HEK293 (cell line): ENCODE measurements around the gene PI3.

Experiments
- KLF8 ChIP-seq: fragments of 450-650 bp; formaldehyde crosslinking; IDR thresholded peaks from 2 replicates; pipeline ENCODE4 v1.5.1; 2016; ENCODE audit warnings: missing biosample characterization, missing genetic modification characterization
- PRDM10 ChIP-seq: fragments of 450-650 bp; formaldehyde crosslinking; IDR thresholded peaks from 2 replicates; pipeline ENCODE4 v1.5.1; 2016; ENCODE audit warnings: missing biosample characterization, missing genetic modification characterization
- YY1 ChIP-seq: fragments of 450-650 bp; formaldehyde crosslinking; IDR thresholded peaks from 2 replicates; pipeline ENCODE4 v1.5.1; 2018; ENCODE audit warnings: missing biosample characterization, missing genetic modification characterization
- ZBTB7A ChIP-seq: fragments of 450-650 bp; formaldehyde crosslinking; IDR thresholded peaks from 2 replicates; pipeline ENCODE4 v1.5.1; 2016; ENCODE audit warnings: low read depth, missing biosample characterization, missing genetic modification characterization
- ZFHX2 ChIP-seq: fragments of 450-650 bp; formaldehyde crosslinking; conservative IDR thresholded peaks from 2 replicates; pipeline ENCODE4 v1.5.1; 2016; ENCODE audit warnings: missing biosample characterization, missing genetic modification characterization
- ZFP41 ChIP-seq: fragments of 450-650 bp; formaldehyde crosslinking; IDR thresholded peaks from 2 replicates; pipeline ENCODE4 v1.5.1; 2016; ENCODE audit warnings: missing biosample characterization, missing genetic modification characterization, borderline replicate concordance
- ZNF184 ChIP-seq: fragments of 450-650 bp; IDR thresholded peaks from 2 replicates; pipeline ENCODE4 v1.5.1; 2018; ENCODE audit warnings: missing biosample characterization, mild to moderate bottlenecking, missing genetic modification characterization
- ZNF488 ChIP-seq: fragments of 450-650 bp; formaldehyde crosslinking; IDR thresholded peaks from 2 replicates; pipeline ENCODE4 v1.5.1; 2016; ENCODE audit warnings: missing biosample characterization, missing genetic modification characterization
- ZNF560 ChIP-seq: fragments of 450-650 bp; formaldehyde crosslinking; IDR thresholded peaks from 2 replicates; pipeline ENCODE4 v1.5.1; 2017; ENCODE audit warnings: missing biosample characterization, missing genetic modification characterization, borderline replicate concordance
- TF ChIP-seq, protein P1 (sequence below): fragments of 450-650 bp; formaldehyde crosslinking; optimal IDR thresholded peaks from 2 replicates; pipeline ENCODE3; 2016; ENCODE audit warnings: missing biosample characterization, mild to moderate bottlenecking, missing genetic modification characterization
- TF ChIP-seq, protein P2 (sequence below): fragments of 450-650 bp; formaldehyde crosslinking; IDR thresholded peaks from 2 replicates; pipeline ENCODE4 v1.5.1; 2016; ENCODE audit warnings: missing biosample characterization, missing genetic modification characterization
- TF ChIP-seq, protein P3 (sequence below): fragments of 450-650 bp; formaldehyde crosslinking; IDR thresholded peaks from 2 replicates; pipeline ENCODE4 v1.5.1; 2016; ENCODE audit warnings: missing biosample characterization, missing genetic modification characterization
- TF ChIP-seq, protein P4 (sequence below): fragments of 450-650 bp; formaldehyde crosslinking; IDR thresholded peaks from 2 replicates; pipeline ENCODE4 v1.5.1; 2016; ENCODE audit warnings: missing biosample characterization, missing genetic modification characterization
- TF ChIP-seq, protein P5 (sequence below): fragments of 450-650 bp; formaldehyde crosslinking; IDR thresholded peaks from 2 replicates; pipeline ENCODE4 v1.5.1; 2016; ENCODE audit warnings: missing biosample characterization, missing genetic modification characterization

DNA sequence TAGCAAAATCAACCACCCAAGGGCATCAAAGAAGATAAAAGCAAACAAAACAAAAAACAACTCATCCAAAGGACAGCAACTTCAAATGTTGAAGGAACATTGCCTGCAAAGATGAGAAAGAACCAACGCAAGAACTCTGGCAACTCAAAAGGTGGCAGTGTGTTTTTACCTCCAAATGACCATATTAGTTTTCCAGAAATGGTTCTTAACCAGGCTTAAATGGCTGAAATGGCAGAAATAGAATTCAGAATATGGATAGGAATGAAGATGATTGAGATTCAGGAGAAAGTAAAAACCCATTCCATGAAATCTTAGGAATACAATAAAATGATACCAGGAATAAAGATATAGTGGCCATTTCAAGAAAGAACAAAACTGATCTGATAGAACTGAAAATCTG lies 9.8 kb upstream of the PI3 start:
- TF ChIP-seq, protein P1, sequence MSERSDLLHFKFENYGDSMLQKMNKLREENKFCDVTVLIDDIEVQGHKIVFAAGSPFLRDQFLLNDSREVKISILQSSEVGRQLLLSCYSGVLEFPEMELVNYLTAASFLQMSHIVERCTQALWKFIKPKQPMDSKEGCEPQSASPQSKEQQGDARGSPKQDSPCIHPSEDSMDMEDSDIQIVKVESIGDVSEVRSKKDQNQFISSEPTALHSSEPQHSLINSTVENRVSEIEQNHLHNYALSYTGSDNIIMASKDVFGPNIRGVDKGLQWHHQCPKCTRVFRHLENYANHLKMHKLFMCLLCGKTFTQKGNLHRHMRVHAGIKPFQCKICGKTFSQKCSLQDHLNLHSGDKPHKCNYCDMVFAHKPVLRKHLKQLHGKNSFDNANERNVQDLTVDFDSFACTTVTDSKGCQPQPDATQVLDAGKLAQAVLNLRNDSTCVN (tag by site-specific recombination) = no peak
- TF ChIP-seq, protein P2, sequence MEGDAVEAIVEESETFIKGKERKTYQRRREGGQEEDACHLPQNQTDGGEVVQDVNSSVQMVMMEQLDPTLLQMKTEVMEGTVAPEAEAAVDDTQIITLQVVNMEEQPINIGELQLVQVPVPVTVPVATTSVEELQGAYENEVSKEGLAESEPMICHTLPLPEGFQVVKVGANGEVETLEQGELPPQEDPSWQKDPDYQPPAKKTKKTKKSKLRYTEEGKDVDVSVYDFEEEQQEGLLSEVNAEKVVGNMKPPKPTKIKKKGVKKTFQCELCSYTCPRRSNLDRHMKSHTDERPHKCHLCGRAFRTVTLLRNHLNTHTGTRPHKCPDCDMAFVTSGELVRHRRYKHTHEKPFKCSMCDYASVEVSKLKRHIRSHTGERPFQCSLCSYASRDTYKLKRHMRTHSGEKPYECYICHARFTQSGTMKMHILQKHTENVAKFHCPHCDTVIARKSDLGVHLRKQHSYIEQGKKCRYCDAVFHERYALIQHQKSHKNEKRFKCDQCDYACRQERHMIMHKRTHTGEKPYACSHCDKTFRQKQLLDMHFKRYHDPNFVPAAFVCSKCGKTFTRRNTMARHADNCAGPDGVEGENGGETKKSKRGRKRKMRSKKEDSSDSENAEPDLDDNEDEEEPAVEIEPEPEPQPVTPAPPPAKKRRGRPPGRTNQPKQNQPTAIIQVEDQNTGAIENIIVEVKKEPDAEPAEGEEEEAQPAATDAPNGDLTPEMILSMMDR = no peak
- no peak for TF ChIP-seq ZBTB7A
- no peak for TF ChIP-seq KLF8
- no peak for TF ChIP-seq ZNF488 (tag by site-specific recombination)
- no peak for TF ChIP-seq ZNF560 (tag by site-specific recombination)
- TF ChIP-seq ZFHX2 (tag by site-specific recombination) = no peak
- TF ChIP-seq, protein P3, sequence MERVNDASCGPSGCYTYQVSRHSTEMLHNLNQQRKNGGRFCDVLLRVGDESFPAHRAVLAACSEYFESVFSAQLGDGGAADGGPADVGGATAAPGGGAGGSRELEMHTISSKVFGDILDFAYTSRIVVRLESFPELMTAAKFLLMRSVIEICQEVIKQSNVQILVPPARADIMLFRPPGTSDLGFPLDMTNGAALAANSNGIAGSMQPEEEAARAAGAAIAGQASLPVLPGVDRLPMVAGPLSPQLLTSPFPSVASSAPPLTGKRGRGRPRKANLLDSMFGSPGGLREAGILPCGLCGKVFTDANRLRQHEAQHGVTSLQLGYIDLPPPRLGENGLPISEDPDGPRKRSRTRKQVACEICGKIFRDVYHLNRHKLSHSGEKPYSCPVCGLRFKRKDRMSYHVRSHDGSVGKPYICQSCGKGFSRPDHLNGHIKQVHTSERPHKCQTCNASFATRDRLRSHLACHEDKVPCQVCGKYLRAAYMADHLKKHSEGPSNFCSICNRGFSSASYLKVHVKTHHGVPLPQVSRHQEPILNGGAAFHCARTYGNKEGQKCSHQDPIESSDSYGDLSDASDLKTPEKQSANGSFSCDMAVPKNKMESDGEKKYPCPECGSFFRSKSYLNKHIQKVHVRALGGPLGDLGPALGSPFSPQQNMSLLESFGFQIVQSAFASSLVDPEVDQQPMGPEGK (tag by site-specific recombination) = no peak
- TF ChIP-seq ZFP41 (tag by site-specific recombination) = no peak
- TF ChIP-seq ZNF184 (tag by site-specific recombination) = no peak
- TF ChIP-seq, protein P4, sequence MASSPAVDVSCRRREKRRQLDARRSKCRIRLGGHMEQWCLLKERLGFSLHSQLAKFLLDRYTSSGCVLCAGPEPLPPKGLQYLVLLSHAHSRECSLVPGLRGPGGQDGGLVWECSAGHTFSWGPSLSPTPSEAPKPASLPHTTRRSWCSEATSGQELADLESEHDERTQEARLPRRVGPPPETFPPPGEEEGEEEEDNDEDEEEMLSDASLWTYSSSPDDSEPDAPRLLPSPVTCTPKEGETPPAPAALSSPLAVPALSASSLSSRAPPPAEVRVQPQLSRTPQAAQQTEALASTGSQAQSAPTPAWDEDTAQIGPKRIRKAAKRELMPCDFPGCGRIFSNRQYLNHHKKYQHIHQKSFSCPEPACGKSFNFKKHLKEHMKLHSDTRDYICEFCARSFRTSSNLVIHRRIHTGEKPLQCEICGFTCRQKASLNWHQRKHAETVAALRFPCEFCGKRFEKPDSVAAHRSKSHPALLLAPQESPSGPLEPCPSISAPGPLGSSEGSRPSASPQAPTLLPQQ (tag by site-specific recombination) = no peak
- no peak for TF ChIP-seq PRDM10 (tag by site-specific recombination)
- TF ChIP-seq, protein P5, sequence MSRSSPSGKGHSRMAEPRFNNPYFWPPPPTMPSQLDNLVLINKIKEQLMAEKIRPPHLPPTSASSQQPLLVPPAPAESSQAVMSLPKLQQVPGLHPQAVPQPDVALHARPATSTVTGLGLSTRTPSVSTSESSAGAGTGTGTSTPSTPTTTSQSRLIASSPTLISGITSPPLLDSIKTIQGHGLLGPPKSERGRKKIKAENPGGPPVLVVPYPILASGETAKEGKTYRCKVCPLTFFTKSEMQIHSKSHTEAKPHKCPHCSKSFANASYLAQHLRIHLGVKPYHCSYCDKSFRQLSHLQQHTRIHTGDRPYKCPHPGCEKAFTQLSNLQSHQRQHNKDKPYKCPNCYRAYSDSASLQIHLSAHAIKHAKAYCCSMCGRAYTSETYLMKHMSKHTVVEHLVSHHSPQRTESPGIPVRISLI = no peak
- TF ChIP-seq YY1 = no peak
